GM12878 (cell line): ENCODE results near the gene P3R3URF. TPM values are rescaled to one million over a fixed set of nuclear protein-coding genes. Genes with fewer than 3 reads are reported as not detected.

ENCODE experiments used
- ATAC-seq: fragments of 200-7000 bp; cut with Tn5 transposase; 3 replicates; pipeline ENCODE4 v1.9.1; 2020; ENCODE audit warnings: mild to moderate bottlenecking, moderate library complexity
- BruUV-seq: library from RNA; stranded (reverse); fragments of 400-500 nt; replicated peaks from 2 replicates; lab custom pipeline; 2021; lab: Mats Ljungman, UMichigan
- CTCF ChIA-PET: fragments of 300-600 bp; sonication (Branson Sonifier 250); formaldehyde crosslinking; extraction: SDS; loops from one replicate; lab custom pipeline; 2021; ENCODE audit warnings: inconsistent platforms; lab: Yijun Ruan, JAX
- POLR2A ChIA-PET: fragments of 350-600 bp; formaldehyde crosslinking; extraction: SDS; loops from one replicate; lab custom pipeline; 2021; ENCODE audit warnings: inconsistent platforms; lab: Charles Lee
- RAD21 ChIA-PET: fragments of 300-600 bp; sonication (Branson Sonifier 250); formaldehyde crosslinking; loops from one replicate; lab custom pipeline; 2023; ENCODE audit warnings: antibody characterized with exemption; ENCODE audit not compliant: unreplicated experiment; lab: Charles Lee
- SMC1A ChIA-PET: fragments of 300-600 bp; sonication (Branson Sonifier 250); formaldehyde crosslinking; loops from one replicate; lab custom pipeline; 2023; ENCODE audit not compliant: unreplicated experiment, uncharacterized antibody; lab: Charles Lee
- DNase-seq: peaks from one replicate; pipeline ENCODE4 v3.0.0-alpha.2; 2011; ENCODE audit warnings: low read depth, low spot score
- FAIRE-seq: peaks from 3 replicates; lab custom pipeline; 2011; peaks lifted over from hg19 to GRCh38; lab: Jason Lieb, UNC
- H2AFZ ChIP-seq: 2 replicates; pipeline ENCODE4 v1.6.0; 2011; ENCODE audit warnings: low read depth, low read length, control low read depth; ENCODE audit not compliant: control insufficient read depth
- H3K27ac ChIP-seq: 2 replicates; pipeline ENCODE4 v1.5.1; 2011; ENCODE audit warnings: control low read depth; ENCODE audit not compliant: control insufficient read depth, insufficient read depth
- H3K27me3 ChIP-seq, 2 experiments: replicated peaks in 1 of 2; 2 replicates each; pipeline versions ENCODE4 v1.6.0 to v1.6.1; 2011; ENCODE audit warnings: low read length in 1 of 2; ENCODE audit not compliant: control insufficient read depth in 2 of 2, insufficient read depth in 2 of 2
- H3K36me3 ChIP-seq, 2 experiments: 2 replicates each; pipeline ENCODE4 v1.5.1; 2011; ENCODE audit warnings: low read length in 1 of 2; ENCODE audit not compliant: control insufficient read depth in 2 of 2, insufficient read depth in 2 of 2
- H3K4me1 ChIP-seq: 2 replicates; pipeline ENCODE4 v1.6.1; 2011; ENCODE audit warnings: mild to moderate bottlenecking, low read length, moderate library complexity, mixed read lengths; ENCODE audit not compliant: control insufficient read depth, insufficient read depth
- H3K4me2 ChIP-seq: 2 replicates; pipeline ENCODE4 v1.6.0; 2011; ENCODE audit warnings: control low read depth; ENCODE audit not compliant: control insufficient read depth, insufficient read depth
- H3K4me3 ChIP-seq: fragments of 200-600 bp; sonication (generic); 2 replicates; pipeline ENCODE4 v1.5.1; 2016
- H3K79me2 ChIP-seq: 2 replicates; pipeline ENCODE4 v1.6.0; 2011; ENCODE audit warnings: low read length; ENCODE audit not compliant: control insufficient read depth, insufficient read depth
- H3K9ac ChIP-seq: 2 replicates; pipeline ENCODE4 v1.8.0; 2011; ENCODE audit warnings: low read length, control low read depth, mixed read lengths; ENCODE audit not compliant: control insufficient read depth, insufficient read depth
- H3K9me3 ChIP-seq: replicated peaks from 3 replicates; pipeline ENCODE4 v1.5.1; 2011; ENCODE audit warnings: mild to moderate bottlenecking, low read length; ENCODE audit not compliant: control insufficient read depth, insufficient read depth
- H4K20me1 ChIP-seq: 2 replicates; pipeline ENCODE4 v1.6.0; 2011; ENCODE audit not compliant: control insufficient read depth, insufficient read depth
- BACH1 ChIP-seq: fragments of 450-650 bp; IDR thresholded peaks from 2 replicates; pipeline ENCODE4 v1.6.1; 2017; ENCODE audit warnings: mild to moderate bottlenecking, borderline replicate concordance
- BCL11A ChIP-seq: IDR thresholded peaks from 2 replicates; pipeline ENCODE4 v1.6.1; 2011; ENCODE audit warnings: low read depth, low read length
- CREM ChIP-seq: IDR thresholded peaks from 2 replicates; pipeline ENCODE4 v1.6.1; 2014; ENCODE audit warnings: antibody characterized with exemption, low read depth
- IKZF1 ChIP-seq: fragments of 450-650 bp; conservative IDR thresholded peaks from 2 replicates; pipeline ENCODE4 v1.6.1; 2017; ENCODE audit warnings: antibody characterized with exemption, mild to moderate bottlenecking
- KDM1A ChIP-seq: fragments of 200-600 bp; sonication (generic); IDR thresholded peaks from 2 replicates; pipeline ENCODE4 v1.6.1; 2016; ENCODE audit warnings: borderline replicate concordance
- LARP7 ChIP-seq: fragments of 450-650 bp; IDR thresholded peaks from 2 replicates; pipeline ENCODE4 v1.6.1; 2017; ENCODE audit warnings: mild to moderate bottlenecking
- MEF2B ChIP-seq: fragments of 450-650 bp; IDR thresholded peaks from 2 replicates; pipeline ENCODE4 v1.6.1; 2018; ENCODE audit warnings: mild to moderate bottlenecking, moderate library complexity; ENCODE audit not compliant: partially characterized antibody, poor library complexity, severe bottlenecking
- MTA3 ChIP-seq: IDR thresholded peaks from 2 replicates; pipeline ENCODE4 v1.6.1; 2012; ENCODE audit warnings: low read length, inconsistent platforms, borderline replicate concordance
- NBN ChIP-seq: fragments of 450-650 bp; IDR thresholded peaks from 2 replicates; pipeline ENCODE4 v1.6.1; 2016
- POU2F2 ChIP-seq: IDR thresholded peaks from 3 replicates; pipeline ENCODE4 v1.6.1; 2011; ENCODE audit warnings: low read depth, mild to moderate bottlenecking, low read length, borderline replicate concordance
- RELB ChIP-seq: fragments of 450-650 bp; IDR thresholded peaks from 2 replicates; pipeline ENCODE4 v1.6.1; 2017; ENCODE audit warnings: low read depth, mild to moderate bottlenecking, moderate library complexity
- REST ChIP-seq: IDR thresholded peaks from 2 replicates; pipeline ENCODE4 v1.6.1; 2012; ENCODE audit warnings: mild to moderate bottlenecking, low read depth, low read length
- TCF12 ChIP-seq: IDR thresholded peaks from 2 replicates; pipeline ENCODE4 v1.6.1; 2011; ENCODE audit warnings: low read depth, mild to moderate bottlenecking, low read length
- USF2 ChIP-seq: IDR thresholded peaks from 2 replicates; pipeline ENCODE4 v1.6.1; 2011; ENCODE audit warnings: low read depth, low read length, improper control_type of control experiment, borderline replicate concordance
- ZBTB11 ChIP-seq: fragments of 450-650 bp; formaldehyde crosslinking; IDR thresholded peaks from 2 replicates; pipeline ENCODE4 v1.5.0; 2022; ENCODE audit warnings: mild to moderate bottlenecking, missing genetic modification characterization
- ZNF217 ChIP-seq: fragments of 450-650 bp; IDR thresholded peaks from 2 replicates; pipeline ENCODE4 v1.6.1; 2017; ENCODE audit warnings: antibody characterized with exemption, mild to moderate bottlenecking
- WGBS: methylation state at CpG from one replicate; pipeline ENCODE4 v1.1.6; 2016; ENCODE audit warnings: low lambda C conversion rate; ENCODE audit not compliant: insufficient replicate concordance, insufficient coverage; ENCODE audit errors: missing lambda C conversion rate; 5-methylcytosine and 5-hydroxymethylcytosine counted together
- in situ Hi-C: fragments of 300-500 bp; cut with MboI; formaldehyde crosslinking; loops from 9 replicates; pipeline ENCODE4 v1.14.3; 2018; ENCODE audit warnings: mixed read lengths
- intact Hi-C: fragments of 100-400 bp; cut with micrococcal nuclease; formaldehyde crosslinking; loops from one replicate; pipeline ENCODE4 v1.14.2; 2022; ENCODE audit not compliant: unreplicated experiment
- polyA plus RNA-seq, 11 experiments: library from polyadenylated mRNA; depleted of rRNA in 4 of 11; unstranded in 6 of 11; stranded (reverse) in 5 of 11; fragments of >200 nt; fragmentation: Nextera tagmentation in 4 of 11; fragmentation: Illumina TruSeq in 1 of 11; extraction: Ambion mirVana in 4 of 11; extraction: Trizol in 1 of 11; gene quantifications; 1 replicate in 1 of 11; 2 replicates in 10 of 11; pipeline versions ENCODE4 v1.2.1 to v1.2.3, GENCODE V29; 2011 to 2016; ENCODE audit warnings: inconsistent platforms in 2 of 11, missing spikeins in 2 of 11, low read depth in 1 of 11
- total RNA-seq, 4 experiments: library from RNA; depleted of rRNA in 3 of 4; stranded (reverse); fragments of >200 nt in 3 of 4; fragmentation: Illumina TruSeq in 1 of 4; extraction: Trizol in 1 of 4; gene quantifications; 2 replicates each; pipeline versions ENCODE4 v1.2.1 to v1.2.3, GENCODE V29; 2013 to 2021

Gene P3R3URF
- total and polyA plus RNA-seq, 10 of the 15 experiments (the other 5 are each of a cell fraction or from before 2014, with no cell fraction given), result not detected

GRCh38 chr1:46148318-46148717 lies 28.0 kb downstream of the P3R3URF start:
- H3K27me3 ChIP-seq, result no peaks in the 10 kb centered on the region
- H2AFZ ChIP-seq, result no peak overlapping the region
- H3K27ac ChIP-seq, result no peak overlapping the region
- H3K4me2 ChIP-seq, result no peak overlapping the region
- CTCF ChIA-PET, result interaction anchor here (0.9 kb wide), 1 partner anchor 109 kb away, joined by 3 read pairs; no protein-coding TSS in a partner anchor
- H4K20me1 ChIP-seq, result no peaks in the 10 kb centered on the region
- H3K9ac ChIP-seq, result no peak overlapping the region
- in situ Hi-C loops, result no loop called here
- no peak for ATAC-seq
- H3K79me2 ChIP-seq, result no peaks in the 10 kb centered on the region
- no peaks in the 10 kb centered on the region; the same call in 2 of the 3 replicates for H3K9me3 ChIP-seq
- RAD21 ChIA-PET, result no interaction called here
- DNase-seq, result no peak
- H3K4me3 ChIP-seq, result no peak overlapping the region
- no peaks in the 10 kb centered on the region for H3K36me3 ChIP-seq
- FAIRE-seq, result no peak
- SMC1A ChIA-PET, result interaction anchor here (0.7 to 1.6 kb wide), 3 partner anchors 11 to 112 kb away, joined by 3 to 7 read pairs (median 5); no protein-coding TSS in a partner anchor
- BruUV-seq, result no TSS peak
- POLR2A ChIA-PET, result no interaction called here
- no peaks in the 10 kb centered on the region for H3K4me1 ChIP-seq
- 36% methylated on average over 2 of the region's 2 CpGs for WGBS
- intact Hi-C loops, result no loop called here
- TF ChIP-seq POU2F2, result no peak
- TF ChIP-seq RELB, result no peak
- no peak for TF ChIP-seq TCF12
- no peak for TF ChIP-seq REST
- no peak for TF ChIP-seq BACH1
- no peak for TF ChIP-seq BCL11A
- no peak for TF ChIP-seq KDM1A
- TF ChIP-seq NBN, result no peak
- TF ChIP-seq IKZF1, result no peak
- TF ChIP-seq USF2, result no peak
- no peak for TF ChIP-seq LARP7
- TF ChIP-seq MTA3, result no peak
- TF ChIP-seq MEF2B, result no peak
- TF ChIP-seq ZBTB11, result no peak
- TF ChIP-seq CREM, result no peak
- no peak for TF ChIP-seq ZNF217
